Stimulated activated CD8-positive, alpha-beta memory T cell treated with anti-CD3 and anti-CD28 coated beads, Interleukin-15, amount 100 ng/mL, for 1 hour (primary cell): Measurements from ENCODE around the gene OR2AG1.

Source experiments
- DNase-seq: peaks from one replicate; pipeline ENCODE4 v3.0.0-alpha.2; 2020; ENCODE audit warnings: low read depth

OR2AG1 gene, protein sequence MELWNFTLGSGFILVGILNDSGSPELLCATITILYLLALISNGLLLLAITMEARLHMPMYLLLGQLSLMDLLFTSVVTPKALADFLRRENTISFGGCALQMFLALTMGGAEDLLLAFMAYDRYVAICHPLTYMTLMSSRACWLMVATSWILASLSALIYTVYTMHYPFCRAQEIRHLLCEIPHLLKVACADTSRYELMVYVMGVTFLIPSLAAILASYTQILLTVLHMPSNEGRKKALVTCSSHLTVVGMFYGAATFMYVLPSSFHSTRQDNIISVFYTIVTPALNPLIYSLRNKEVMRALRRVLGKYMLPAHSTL

DNA sequence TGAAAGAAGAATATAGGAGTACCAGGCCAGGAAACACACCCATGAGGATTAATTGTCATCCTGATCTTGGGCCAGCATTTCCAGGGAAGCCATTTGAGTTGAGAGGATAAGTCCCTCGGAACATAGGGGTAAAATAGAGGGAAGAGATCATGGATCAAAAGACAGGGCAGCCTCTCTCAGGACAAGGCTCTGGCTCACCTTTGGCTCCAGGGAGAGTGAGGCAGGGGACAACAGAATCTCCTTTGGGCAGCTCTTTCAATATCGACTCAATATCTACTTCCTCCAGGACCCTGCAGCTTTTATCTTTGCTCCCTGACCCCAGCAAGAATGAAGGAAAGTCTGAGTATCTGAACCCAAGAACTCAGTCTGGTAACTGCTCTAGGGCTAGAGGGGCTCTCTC, at the start of gene OR2AG1:
TSS of gene OR2AG1 (plus strand) at position 301 of the 400 bp plus-strand sequence. CDS start 2,018 bp downstream, outside the sequence.
- DNase-seq, result no peak

DNA sequence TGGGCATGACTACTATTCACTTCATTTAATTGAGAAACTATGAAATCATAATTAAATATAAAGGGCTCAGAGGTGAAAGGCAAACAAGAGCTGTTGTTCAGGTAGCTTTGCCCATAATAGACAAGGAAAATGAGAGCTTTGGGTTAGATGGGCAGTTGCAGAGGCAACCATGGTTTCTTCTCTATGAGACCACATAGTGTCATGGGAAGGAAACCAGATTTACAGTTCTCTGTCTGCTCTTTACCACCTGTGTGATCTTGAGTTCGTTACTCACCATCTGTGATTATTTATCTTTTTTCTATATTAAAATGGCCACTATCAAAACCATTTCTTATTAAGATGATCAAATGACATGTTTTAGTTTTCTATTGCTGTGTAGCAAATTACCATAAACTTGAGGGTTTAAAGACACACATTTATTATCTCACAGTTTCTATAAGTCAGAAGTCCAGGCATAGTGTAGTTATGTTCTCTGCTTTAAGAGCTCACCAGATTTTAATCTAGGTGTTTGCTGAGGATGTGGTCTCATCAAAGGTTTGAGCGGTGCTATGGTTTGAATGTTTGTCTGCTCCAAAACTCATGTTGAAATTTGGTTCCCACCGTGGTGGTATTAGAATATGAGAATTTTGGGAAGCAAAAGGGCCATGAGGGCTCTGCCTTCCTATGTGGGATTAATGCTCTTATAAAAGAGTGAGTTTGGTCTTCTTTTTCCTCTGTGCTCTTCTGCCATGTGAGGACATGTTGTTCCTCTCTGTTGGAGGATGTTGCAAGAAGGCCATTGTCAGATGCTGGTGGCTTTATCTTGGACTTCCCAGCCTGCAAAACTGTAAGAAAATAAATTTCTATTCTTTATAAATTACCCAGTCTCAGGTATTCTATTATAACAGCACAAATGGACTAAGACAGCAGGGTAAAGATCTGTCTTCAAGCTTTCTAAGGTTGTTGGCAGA, 49.2 kb upstream of the OR2AG1 start:
- DNase-seq, result no peak

DNA sequence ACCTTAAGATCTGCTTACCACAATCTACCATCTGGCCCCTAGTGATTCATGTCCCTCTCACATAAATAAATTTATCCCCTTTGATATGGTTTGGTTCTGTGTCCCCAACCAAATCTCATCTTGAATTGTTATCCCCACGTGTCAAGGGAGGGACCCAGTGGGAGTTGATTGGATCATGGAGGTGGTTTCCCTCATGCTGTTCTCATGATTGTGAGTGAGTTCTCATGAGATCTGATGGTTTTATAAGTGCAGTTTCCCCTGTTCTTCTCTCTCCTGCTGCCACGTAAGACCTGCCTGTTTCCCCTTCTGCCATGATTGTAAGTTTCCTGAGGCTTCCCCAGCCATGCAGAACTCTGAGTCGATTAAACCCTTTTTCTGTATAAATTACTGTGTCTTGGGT, 48.2 kb upstream of the OR2AG1 start:
- DNase-seq, result no peak

GRCh38 chr11:6735306-6735705, 47.5 kb upstream of the OR2AG1 start:
- DNase-seq, result no peak

DNA sequence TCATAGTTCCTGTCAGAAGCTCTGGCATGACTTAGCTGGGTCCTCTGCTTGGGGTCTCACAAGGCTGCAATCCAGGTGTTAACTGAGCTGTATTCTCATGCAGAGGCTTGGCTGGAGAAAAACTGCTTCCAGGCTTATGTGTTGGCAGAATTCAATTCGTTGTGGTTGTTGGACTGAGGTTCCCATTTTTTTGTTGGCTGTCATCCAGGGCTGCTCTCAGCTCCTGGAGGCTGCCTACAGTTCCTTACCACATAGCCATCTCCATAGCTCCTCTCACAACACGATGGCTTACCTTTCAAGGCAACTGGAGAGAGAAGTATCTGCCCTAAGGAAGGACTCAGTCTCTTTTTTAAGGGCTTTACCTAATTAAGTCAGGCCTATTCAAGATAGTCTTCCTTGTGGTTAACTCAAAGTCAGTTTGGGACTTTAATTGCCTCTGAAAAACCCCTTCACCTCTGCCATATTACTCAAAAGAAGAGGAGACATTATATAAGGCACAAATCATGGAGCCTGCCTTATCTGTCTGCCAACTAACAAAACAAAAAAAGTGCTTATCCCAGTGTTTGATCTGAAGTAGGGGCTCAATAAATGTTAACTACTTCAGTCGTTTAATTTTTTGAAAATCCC, 46.2 kb upstream of the OR2AG1 start:
- no peak for DNase-seq

- peak; percentile 46 for DNase-seq
Observed at GRCh38 chr11:6737872-6738466, 44.9 kb upstream of the OR2AG1 start.

GRCh38 chr11:6738590-6738989, 44.2 kb upstream of the OR2AG1 start:
- DNase-seq, result no peak

- DNase-seq, result no peak
Observed at GRCh38 chr11:6742260-6742659, 40.6 kb upstream of the OR2AG1 start.

DNA sequence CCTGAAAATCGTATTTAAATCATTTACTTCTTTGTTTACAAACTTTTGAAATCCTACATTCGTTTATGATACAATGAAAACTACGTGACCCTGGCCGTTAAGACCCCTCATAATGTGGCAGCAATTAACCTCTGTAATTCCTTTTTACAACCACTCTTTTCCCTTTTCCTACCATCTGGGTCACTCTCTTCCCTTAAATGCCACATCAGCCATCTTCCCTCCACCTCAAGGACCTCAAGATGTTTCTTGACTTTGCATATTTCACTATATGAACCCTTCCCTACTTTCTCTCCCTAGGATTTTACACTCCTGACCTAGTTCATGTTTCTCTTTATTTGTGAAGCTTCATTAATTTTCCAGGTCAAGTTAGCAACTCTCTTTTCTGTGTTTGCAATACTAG, 37.8 kb upstream of the OR2AG1 start:
- DNase-seq, result no peak

GRCh38 chr11:6745465-6746015, 37.3 kb upstream of the OR2AG1 start:
- no peak for DNase-seq

DNA sequence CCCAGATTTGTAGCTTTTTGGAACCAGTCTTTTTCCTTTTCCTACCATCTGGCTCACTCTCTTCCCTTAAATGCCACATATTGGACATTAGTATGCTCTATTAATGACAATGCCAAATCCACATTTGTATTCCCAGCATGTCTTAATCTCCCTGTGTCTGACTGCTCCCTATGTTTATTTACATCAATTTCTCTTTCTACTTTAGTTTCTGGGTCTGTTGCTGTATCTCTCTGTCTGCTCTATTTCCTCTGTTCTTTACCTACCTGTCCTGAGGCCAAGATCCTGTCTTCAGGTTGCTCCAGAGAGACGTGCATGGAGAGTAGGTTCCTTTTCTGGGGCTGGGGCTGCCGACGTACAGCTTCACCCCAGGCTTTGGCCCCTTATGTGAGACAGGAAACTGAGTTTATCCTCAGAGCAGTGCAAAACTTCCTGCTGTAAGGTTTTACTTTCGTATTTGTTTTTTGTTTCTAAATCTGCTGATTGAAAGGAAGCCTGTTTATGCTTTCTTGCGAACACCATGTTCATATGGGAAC, 36.7 kb upstream of the OR2AG1 start:
- DNase-seq, result no peak

DNA sequence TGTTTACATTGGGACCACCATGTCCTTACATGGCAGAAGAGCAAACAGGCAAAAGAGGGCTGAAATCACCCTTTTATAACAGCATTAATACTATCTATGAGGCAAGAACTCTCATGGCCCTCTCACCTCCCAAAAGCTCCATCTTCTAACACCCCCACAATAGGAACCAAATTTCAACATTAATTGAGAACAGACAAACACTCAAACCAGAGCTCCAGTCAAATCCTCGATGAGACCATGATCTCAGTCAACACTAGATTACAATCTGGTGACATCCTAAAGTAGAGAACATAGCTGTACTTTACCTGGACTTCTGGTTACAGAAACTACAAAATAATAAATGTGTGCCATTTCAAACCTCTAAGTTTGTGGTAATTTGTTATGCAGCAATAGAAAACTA, 36.2 kb upstream of the OR2AG1 start:
- no peak for DNase-seq

DNA sequence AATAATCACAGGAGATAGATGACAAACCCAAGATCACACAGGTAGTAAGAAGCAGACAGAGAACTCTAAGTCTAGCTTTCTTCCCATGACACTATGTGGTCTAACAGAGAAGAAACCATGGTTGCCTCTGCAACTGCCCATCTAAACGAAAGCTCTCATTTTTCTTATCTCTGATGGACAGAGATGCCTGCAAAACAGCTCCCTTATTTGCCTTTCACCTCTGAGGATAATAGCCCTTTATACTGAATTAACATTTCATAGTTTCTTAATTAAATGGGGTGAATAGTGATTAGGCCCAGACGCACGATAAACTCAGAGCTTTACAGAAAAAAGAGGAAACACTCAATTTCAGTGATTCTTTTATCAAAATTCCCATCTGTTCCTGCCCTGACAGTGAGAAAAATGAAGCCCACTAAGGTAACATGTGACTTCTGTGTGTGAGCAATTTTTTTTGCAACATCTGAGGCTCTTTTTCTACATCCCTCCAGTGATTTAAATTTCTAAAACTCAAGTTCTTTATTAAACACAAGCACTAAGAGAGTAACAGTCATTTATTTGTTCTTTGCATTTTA, 35.6 kb upstream of the OR2AG1 start:
- DNase-seq, result no peak

DNA sequence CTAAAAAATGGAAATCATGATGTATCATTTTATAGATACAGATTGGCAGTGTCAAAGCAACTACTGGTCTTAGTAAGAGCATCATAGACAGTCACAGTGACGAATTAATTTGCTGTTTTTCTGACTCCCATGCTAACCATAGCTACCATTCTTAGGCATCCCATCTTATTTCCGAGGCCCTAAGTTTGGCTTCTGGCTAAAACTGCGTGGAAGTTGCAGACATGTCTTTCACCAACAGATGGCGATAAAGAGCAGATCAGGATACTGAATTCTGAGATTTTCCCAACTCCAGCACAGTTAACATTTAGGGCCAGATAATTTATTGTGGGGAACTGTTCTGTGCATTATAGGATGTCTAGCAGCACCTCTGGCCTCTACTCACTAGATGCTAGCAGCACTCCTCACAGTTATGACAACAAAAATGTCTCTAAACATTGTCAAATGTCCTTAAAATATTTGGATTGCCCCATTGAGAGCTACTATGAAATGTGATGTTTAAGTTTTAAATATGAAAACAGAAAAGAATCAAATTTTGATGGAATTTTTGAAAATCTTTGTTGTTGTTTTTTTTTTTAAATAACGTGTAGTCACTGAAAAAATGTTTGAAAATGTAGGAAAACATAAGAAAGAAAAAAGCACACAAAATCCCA, 27.4 kb upstream of the OR2AG1 start:
- DNase-seq, result no peak

DNA sequence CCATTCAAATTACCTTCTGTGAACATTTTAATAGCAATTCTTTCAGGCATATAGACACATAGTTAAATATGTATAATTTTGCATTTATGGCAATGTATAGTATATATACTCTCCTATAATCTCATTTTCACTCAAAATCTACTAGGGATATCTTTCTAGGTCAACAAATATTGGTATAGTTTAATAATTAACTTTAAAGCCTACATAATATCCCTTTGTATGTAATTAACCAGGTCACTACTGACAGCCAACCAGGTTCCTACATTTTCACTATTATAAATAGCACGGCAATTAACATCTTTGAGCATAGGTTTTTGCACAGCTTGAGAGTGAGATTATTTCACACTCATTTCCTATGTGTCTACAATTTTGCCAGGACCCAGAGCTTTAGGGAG, 26.9 kb upstream of the OR2AG1 start:
- no peak for DNase-seq

GRCh38 chr11:6757373-6757967, 25.4 kb upstream of the OR2AG1 start:
- peak; percentile 30 for DNase-seq

- DNase-seq, result no peak
Observed at GRCh38 chr11:6771926-6772893, 10.6 kb upstream of the OR2AG1 start, which contains the start of gene OR2AG2. Gene OR2AG2 (minus strand): TSS chr11:6771976. CDS start chr11:6768957, 3,019 bp downstream.

DNA sequence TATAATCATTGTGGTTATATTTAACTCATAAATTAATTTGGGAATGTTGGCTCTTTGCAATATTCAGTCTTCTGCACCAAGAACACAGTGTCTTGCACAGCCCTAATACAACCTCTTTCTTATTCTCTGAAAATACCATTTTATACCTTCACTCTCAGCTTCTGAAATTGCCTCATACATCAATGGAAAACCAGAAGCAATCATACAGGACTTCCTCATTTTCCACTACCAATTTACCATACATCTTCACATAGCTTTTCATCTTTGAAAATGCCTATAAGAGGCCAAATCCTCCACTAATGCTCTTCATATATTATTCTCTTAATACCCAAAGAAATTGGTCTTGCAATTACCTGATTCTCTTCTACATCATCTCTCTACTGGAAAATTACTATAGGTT, 4.3 kb upstream of the OR2AG1 start:
- no peak for DNase-seq

DNA sequence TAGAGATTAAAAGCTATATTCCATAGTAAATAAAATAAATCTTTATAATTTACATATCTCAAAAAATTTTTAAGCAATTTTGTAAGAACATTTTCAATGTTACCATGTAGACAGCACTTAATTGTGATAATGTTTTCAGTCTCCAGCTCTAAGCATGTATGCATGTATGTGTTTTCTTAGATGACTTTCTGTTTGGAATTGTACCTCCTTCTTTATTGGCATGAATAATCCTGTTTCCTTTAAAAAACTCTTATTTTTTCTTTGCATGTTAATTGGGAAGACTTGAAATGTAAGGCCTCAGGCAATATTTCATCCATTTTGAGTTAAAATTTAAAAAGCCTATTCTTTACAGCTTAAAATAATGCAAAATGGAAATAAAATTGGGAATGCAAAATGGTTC, 2.0 kb upstream of the OR2AG1 start:
- no peak for DNase-seq
